Measurements from ENCODE around the gene EBF3. TPM values are rescaled to one million over a fixed set of nuclear protein-coding genes. Genes with fewer than 3 reads are reported as not detected.

EBF3 gene
- total and polyA plus RNA-seq, 9 of the 15 experiments (the other 6 are each of a cell fraction or from before 2014, with no cell fraction given), result not detected

- TF ChIP-seq, protein P1, sequence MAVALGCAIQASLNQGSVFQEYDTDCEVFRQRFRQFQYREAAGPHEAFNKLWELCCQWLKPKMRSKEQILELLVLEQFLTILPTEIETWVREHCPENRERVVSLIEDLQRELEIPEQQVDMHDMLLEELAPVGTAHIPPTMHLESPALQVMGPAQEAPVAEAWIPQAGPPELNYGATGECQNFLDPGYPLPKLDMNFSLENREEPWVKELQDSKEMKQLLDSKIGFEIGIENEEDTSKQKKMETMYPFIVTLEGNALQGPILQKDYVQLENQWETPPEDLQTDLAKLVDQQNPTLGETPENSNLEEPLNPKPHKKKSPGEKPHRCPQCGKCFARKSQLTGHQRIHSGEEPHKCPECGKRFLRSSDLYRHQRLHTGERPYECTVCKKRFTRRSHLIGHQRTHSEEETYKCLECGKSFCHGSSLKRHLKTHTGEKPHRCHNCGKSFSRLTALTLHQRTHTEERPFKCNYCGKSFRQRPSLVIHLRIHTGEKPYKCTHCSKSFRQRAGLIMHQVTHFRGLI (CRISPR knock-in tag; IDR thresholded peaks at IDR 0.05), result no peak
- TF ChIP-seq MAFK (IDR thresholded peaks at IDR 0.05; ENCODE audit: low read length), result no peak
- TF ChIP-seq, protein P2, sequence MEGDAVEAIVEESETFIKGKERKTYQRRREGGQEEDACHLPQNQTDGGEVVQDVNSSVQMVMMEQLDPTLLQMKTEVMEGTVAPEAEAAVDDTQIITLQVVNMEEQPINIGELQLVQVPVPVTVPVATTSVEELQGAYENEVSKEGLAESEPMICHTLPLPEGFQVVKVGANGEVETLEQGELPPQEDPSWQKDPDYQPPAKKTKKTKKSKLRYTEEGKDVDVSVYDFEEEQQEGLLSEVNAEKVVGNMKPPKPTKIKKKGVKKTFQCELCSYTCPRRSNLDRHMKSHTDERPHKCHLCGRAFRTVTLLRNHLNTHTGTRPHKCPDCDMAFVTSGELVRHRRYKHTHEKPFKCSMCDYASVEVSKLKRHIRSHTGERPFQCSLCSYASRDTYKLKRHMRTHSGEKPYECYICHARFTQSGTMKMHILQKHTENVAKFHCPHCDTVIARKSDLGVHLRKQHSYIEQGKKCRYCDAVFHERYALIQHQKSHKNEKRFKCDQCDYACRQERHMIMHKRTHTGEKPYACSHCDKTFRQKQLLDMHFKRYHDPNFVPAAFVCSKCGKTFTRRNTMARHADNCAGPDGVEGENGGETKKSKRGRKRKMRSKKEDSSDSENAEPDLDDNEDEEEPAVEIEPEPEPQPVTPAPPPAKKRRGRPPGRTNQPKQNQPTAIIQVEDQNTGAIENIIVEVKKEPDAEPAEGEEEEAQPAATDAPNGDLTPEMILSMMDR (IDR thresholded peaks at IDR 0.05 in 2 of 3, conservative IDR thresholded peaks at IDR 0.05 in 1 of 3; ENCODE audit: insufficient read depth in 2 of 3, low read depth in 1 of 3, low read length in 3 of 3), result no peak
- no peak for TF ChIP-seq RBM17 (IDR thresholded peaks at IDR 0.05; ENCODE audit: borderline replicate concordance, low read depth, low read length)
- no peak for TF ChIP-seq DIDO1 (tag; IDR thresholded peaks at IDR 0.05; ENCODE audit: low read depth)
- TF ChIP-seq ADNP (tag; IDR thresholded peaks at IDR 0.05), result no peak
- TF ChIP-seq HMGXB4 (CRISPR knock-in tag; IDR thresholded peaks at IDR 0.05), result no peak
Measured at GRCh38 chr10:129849452-129849750, 114.7 kb downstream of the EBF3 start (continued).
